ENCODE measurements around the gene TBC1D9B. TPM values are rescaled to one million over a fixed set of nuclear protein-coding genes. Genes with fewer than 3 reads are reported as not detected.

The TBC1D9B gene
- total RNA-seq, 1 donor from 2014 or later = 114 TPM

- Mint-ChIP-seq H3K27me3 (no peaks in the 10 kb centered on the region), H3K36me3 (peaks cover 12% of the 10 kb centered on the region), H3K4me3 (peak overlapping the region; percentile 83), H3K4me1 (ENCODE audit: unreplicated experiment) (peaks cover 4% of the 10 kb centered on the region), H3K9me3 (no peaks in the 10 kb centered on the region), H3K27ac (no peak overlapping the region)
- no peak for DNase-seq (ENCODE audit: extremely low spot score, unreplicated experiment)
- peak; percentile 54 for TF ChIP-seq CTCF (conservative IDR thresholded peaks at IDR 0.05)
Measured at GRCh38 chr5:179908528-179908927, 831 bp upstream of the TBC1D9B start.

GRCh38 chr5:179906795-179907555, 722 bp downstream of the TBC1D9B start:
- DNase-seq (ENCODE audit: extremely low spot score, unreplicated experiment) = no peak
- Mint-ChIP-seq H3K9me3 (no peaks in the 10 kb centered on the region), H3K4me1 (ENCODE audit: unreplicated experiment) (peaks cover 4% of the 10 kb centered on the region), H3K27me3 (no peaks in the 10 kb centered on the region), H3K36me3 (peaks cover 14% of the 10 kb centered on the region), H3K27ac (peak overlapping the region; percentile 79), H3K4me3 (peak overlapping the region; percentile 90)
- TF ChIP-seq CTCF (conservative IDR thresholded peaks at IDR 0.05) = no peak

- DNase-seq (ENCODE audit: extremely low spot score, unreplicated experiment) = no peak
- no peak for TF ChIP-seq CTCF (conservative IDR thresholded peaks at IDR 0.05)
- Mint-ChIP-seq H3K36me3 (peaks cover 14% of the 10 kb centered on the region), H3K27me3 (no peaks in the 10 kb centered on the region), H3K4me1 (ENCODE audit: unreplicated experiment) (peaks cover 4% of the 10 kb centered on the region), H3K27ac (no peak overlapping the region), H3K4me3 (peak overlapping the region; percentile 90), H3K9me3 (no peaks in the 10 kb centered on the region)
Measured at GRCh38 chr5:179906294-179906794, 1.4 kb downstream of the TBC1D9B start.

- Mint-ChIP-seq H3K4me1 (ENCODE audit: unreplicated experiment) (peaks cover 4% of the 10 kb centered on the region), H3K9me3 (no peaks in the 10 kb centered on the region), H3K27ac (no peak overlapping the region), H3K27me3 (no peaks in the 10 kb centered on the region), H3K4me3 (peak overlapping the region; percentile 40), H3K36me3 (peaks cover 14% of the 10 kb centered on the region)
- no peak for TF ChIP-seq CTCF (conservative IDR thresholded peaks at IDR 0.05)
- DNase-seq (ENCODE audit: extremely low spot score, unreplicated experiment) = no peak
Measured at GRCh38 chr5:179905161-179905560, 2.5 kb downstream of the TBC1D9B start.

- Mint-ChIP-seq H3K9me3 (no peaks in the 10 kb centered on the region), H3K27me3 (no peaks in the 10 kb centered on the region), H3K36me3 (peaks cover 14% of the 10 kb centered on the region), H3K4me1 (ENCODE audit: unreplicated experiment) (peaks cover 4% of the 10 kb centered on the region), H3K4me3 (peak overlapping the region; percentile 40), H3K27ac (no peak overlapping the region)
- DNase-seq (ENCODE audit: extremely low spot score, unreplicated experiment) = no peak
- no peak for TF ChIP-seq CTCF (conservative IDR thresholded peaks at IDR 0.05)
Measured at GRCh38 chr5:179904463-179905160, 3.1 kb downstream of the TBC1D9B start.

All from type B pancreatic cell (in vitro differentiated cells).